NT2/D1 (cell line): Measurements from ENCODE around the gene TMEM134.

Experiments used
- DNase-seq: peaks from one replicate; pipeline ENCODE4 v3.0.0-alpha.2; 2011; ENCODE audit warnings: low read depth, low spot score
- H3K27me3 ChIP-seq: 2 replicates; pipeline ENCODE4 v1.6.0; 2011; ENCODE audit warnings: mild to moderate bottlenecking; ENCODE audit not compliant: insufficient read length, insufficient read depth
- H3K36me3 ChIP-seq: 2 replicates; pipeline ENCODE4 v1.6.1; 2011; ENCODE audit warnings: mild to moderate bottlenecking, low read length, mixed read lengths; ENCODE audit not compliant: insufficient read depth, insufficient read length
- H3K4me1 ChIP-seq: 2 replicates; pipeline ENCODE4 v1.5.1; 2011; ENCODE audit not compliant: insufficient read depth, insufficient read length
- H3K4me3 ChIP-seq: 2 replicates; pipeline ENCODE4 v1.5.1; 2011; ENCODE audit warnings: low read depth; ENCODE audit not compliant: insufficient read length
- H3K9ac ChIP-seq: 2 replicates; pipeline ENCODE4 v1.6.0; 2011; ENCODE audit warnings: low read depth; ENCODE audit not compliant: insufficient read length
- H3K9me3 ChIP-seq: 2 replicates; pipeline ENCODE4 v1.5.1; 2011; ENCODE audit warnings: mild to moderate bottlenecking, low read length; ENCODE audit not compliant: insufficient read depth
- SUZ12 ChIP-seq: IDR thresholded peaks from 2 replicates; pipeline ENCODE4 v1.6.1; 2011; ENCODE audit not compliant: insufficient read length, insufficient read depth; ENCODE audit errors: extremely low read depth
- YY1 ChIP-seq: IDR thresholded peaks from 2 replicates; pipeline ENCODE4 v1.6.1; 2011; ENCODE audit not compliant: insufficient read length, insufficient read depth
- ZNF274 ChIP-seq: IDR thresholded peaks from 2 replicates; pipeline ENCODE4 v1.6.1; 2011; ENCODE audit warnings: mild to moderate bottlenecking, low read depth, low read length

The TMEM134 gene

GRCh38 chr11:67416416-67417335 lies 52.4 kb downstream of the TMEM134 start:
- Histone ChIP-seq H3K4me1 (peaks cover 57% of the 10 kb centered on the region), H3K9ac (peak overlapping the region; percentile 0), H3K27me3 (peaks cover 42% of the 10 kb centered on the region), H3K9me3 (no peaks in the 10 kb centered on the region), H3K4me3 (no peak overlapping the region), H3K36me3 (peaks cover 2% of the 10 kb centered on the region)
- DNase-seq = no peak
- TF ChIP-seq ZNF274 (no peak), YY1 (no peak), SUZ12 (no peak)

GRCh38 chr11:67415501-67416304 lies 53.3 kb downstream of the TMEM134 start, which contains the start of gene CARNS1:
Gene CARNS1 (plus strand): TSS chr11:67415678. CDS start chr11:67416200, 522 bp downstream.
- no peak for TF ChIP-seq ZNF274
- TF ChIP-seq YY1 = no peak
- TF ChIP-seq SUZ12 = no peak
- Histone ChIP-seq H3K4me1 (peaks cover 61% of the 10 kb centered on the region), H3K36me3 (peaks cover 2% of the 10 kb centered on the region), H3K27me3 (peaks cover 44% of the 10 kb centered on the region), H3K9me3 (no peaks in the 10 kb centered on the region), H3K9ac (peak within 1 kb of the TSS; percentile 74), H3K4me3 (peak within 1 kb of the TSS; percentile 40)
- no peak for DNase-seq

- peak overlapping the region; percentile 51 for H3K9ac ChIP-seq
- H3K9me3 ChIP-seq = no peaks in the 10 kb centered on the region
- TF ChIP-seq ZNF274 = no peak
- TF ChIP-seq SUZ12 = no peak
- no peak for TF ChIP-seq YY1
- H3K4me1 ChIP-seq = peaks cover 64% of the 10 kb centered on the region
- no peaks in the 10 kb centered on the region for H3K36me3 ChIP-seq
- peaks cover 34% of the 10 kb centered on the region for H3K27me3 ChIP-seq
- no peak for DNase-seq
- no peak overlapping the region for H3K4me3 ChIP-seq
Observed at GRCh38 chr11:67413266-67413849, 55.7 kb downstream of the TMEM134 start.

GRCh38 chr11:67412495-67413179 lies 56.4 kb downstream of the TMEM134 start:
- TF ChIP-seq YY1 (no peak), SUZ12 (no peak), ZNF274 (no peak)
- DNase-seq = no peak
- Histone ChIP-seq H3K4me3 (no peak overlapping the region), H3K9ac (peak overlapping the region; percentile 51), H3K36me3 (no peaks in the 10 kb centered on the region), H3K9me3 (no peaks in the 10 kb centered on the region), H3K4me1 (peaks cover 62% of the 10 kb centered on the region), H3K27me3 (peaks cover 41% of the 10 kb centered on the region)

GRCh38 chr11:67411785-67412152 lies 57.3 kb downstream of the TMEM134 start:
- H3K9ac ChIP-seq = peak overlapping the region; percentile 4
- H3K4me3 ChIP-seq = no peak overlapping the region
- peaks cover 50% of the 10 kb centered on the region for H3K27me3 ChIP-seq
- peaks cover 64% of the 10 kb centered on the region for H3K4me1 ChIP-seq
- TF ChIP-seq SUZ12 (no peak), ZNF274 (no peak), YY1 (no peak)
- no peaks in the 10 kb centered on the region for H3K9me3 ChIP-seq
- no peaks in the 10 kb centered on the region for H3K36me3 ChIP-seq
- no peak for DNase-seq
